PC-9 (cell line): ENCODE measurements around the gene CDON.

Experiments
- EZH2 ChIP-seq: fragments of 200-600 bp; sonication (generic); IDR thresholded peaks from 2 replicates; pipeline ENCODE4 v1.8.0; 2017; ENCODE audit warnings: antibody characterized with exemption, low read depth
- TF ChIP-seq, protein P1 (sequence below): fragments of 200-600 bp; sonication (generic); conservative IDR thresholded peaks from 2 replicates; pipeline ENCODE4 v1.6.1; 2017; ENCODE audit warnings: mixed run types, antibody characterized with exemption, mild to moderate bottlenecking, moderate library complexity

DNA sequence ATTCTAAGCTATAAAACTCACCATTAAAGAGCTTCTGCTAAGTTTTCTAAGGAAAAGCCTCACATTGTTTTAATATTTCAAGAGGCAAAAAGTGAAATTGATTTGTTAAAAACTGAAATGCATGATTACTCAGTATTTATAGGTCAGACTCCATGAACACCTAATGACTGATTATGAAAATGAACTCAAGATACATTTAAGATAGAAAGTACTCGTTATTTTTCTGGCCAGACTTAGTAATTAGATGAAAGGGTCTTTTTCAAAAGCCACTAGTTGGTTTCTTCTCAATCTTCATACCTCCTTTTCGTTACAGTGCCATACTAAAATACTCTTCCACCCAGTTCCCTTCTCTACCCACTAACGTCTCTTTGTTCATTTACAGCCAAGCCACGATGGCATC lies 60.5 kb downstream of the CDON start:
- TF ChIP-seq, protein P1, sequence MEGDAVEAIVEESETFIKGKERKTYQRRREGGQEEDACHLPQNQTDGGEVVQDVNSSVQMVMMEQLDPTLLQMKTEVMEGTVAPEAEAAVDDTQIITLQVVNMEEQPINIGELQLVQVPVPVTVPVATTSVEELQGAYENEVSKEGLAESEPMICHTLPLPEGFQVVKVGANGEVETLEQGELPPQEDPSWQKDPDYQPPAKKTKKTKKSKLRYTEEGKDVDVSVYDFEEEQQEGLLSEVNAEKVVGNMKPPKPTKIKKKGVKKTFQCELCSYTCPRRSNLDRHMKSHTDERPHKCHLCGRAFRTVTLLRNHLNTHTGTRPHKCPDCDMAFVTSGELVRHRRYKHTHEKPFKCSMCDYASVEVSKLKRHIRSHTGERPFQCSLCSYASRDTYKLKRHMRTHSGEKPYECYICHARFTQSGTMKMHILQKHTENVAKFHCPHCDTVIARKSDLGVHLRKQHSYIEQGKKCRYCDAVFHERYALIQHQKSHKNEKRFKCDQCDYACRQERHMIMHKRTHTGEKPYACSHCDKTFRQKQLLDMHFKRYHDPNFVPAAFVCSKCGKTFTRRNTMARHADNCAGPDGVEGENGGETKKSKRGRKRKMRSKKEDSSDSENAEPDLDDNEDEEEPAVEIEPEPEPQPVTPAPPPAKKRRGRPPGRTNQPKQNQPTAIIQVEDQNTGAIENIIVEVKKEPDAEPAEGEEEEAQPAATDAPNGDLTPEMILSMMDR: no peak
- no peak for TF ChIP-seq EZH2
